ENCODE measurements around the gene KRTAP10-5.
"Not testable (repeated sequence)": the region's sequence is repeated elsewhere in the genome, so short reads cannot be mapped to it uniquely, and the experiment has no call there.

KRTAP10-5 gene

DNA sequence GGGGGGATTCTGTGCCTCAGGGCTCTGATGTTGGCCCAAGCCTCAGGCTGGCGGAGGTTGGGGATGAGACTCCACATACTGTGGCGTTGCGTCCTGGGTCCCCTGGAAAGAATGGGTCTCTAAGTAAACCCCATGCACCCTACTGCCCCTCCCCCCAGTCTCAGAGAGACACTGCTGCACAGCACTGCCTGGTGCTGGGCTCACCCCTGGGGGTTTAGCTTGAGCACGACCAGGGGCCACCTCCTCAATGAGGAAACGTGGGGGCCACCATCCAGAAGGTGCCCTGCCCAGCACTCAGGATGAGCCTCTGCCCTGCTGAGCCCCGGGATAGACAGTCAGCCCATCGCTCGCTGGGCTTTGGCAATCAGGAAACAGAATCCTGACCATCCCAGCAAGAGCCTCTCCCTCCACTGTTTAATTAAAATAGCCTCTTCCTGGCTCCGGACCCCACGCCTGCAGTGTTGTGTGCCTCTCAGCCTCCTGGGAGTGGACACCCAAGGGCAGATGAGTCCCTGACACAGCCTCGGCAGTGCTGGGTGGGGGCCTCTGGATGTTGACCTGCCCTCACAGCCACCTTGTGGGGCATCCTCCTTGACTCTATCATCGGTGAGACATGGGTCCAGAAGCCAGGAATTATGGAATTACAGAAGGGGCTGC lies 10.4 kb downstream of the KRTAP10-5 start:
- no peak for FAIRE-seq

DNA sequence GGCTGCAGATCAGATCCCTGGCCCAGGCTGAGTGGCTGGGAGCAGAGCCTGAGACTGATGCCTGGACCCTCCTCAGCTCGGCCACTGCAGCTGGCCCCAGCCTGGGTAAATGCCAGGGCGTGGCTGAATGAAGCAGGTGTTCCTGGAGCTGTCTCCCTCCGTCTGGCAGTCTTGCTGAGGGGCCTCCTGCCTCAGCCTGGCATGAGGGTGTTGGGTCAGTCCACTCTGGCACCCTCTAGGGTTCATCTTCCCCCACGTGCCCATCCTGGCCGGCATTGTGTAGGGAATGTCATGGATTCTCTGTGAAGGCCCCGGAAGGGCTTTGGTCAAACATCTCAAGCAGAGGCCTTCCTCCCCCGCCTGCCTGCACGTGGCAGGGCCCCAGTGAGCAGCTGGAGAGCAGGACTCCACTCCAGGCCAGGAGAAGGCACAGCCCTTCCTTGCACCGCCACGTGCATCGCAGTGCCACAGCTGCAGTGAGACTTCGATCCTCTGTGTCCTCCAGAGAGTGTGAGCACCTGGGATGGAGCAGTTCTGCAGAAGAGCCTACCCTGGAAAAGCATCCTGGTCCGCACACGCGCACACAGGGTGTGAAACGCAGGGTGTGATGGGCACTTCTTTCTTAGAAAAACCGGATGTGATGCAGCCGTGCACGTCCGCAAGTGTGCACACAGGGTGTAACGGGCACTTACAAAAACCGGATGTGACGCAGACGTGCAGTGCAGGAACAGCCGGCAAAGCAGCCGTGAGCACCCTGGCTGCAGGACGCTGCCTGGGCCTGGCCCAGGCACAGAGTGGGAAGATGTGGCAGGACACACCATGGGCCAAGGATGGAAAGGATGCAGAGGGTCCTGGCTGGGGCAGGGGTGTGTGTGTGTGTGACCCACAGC lies 11.5 kb downstream of the KRTAP10-5 start:
- FAIRE-seq: no peak

GRCh38 chr21:44568261-44568660 lies 12.1 kb downstream of the KRTAP10-5 start:
- no peak for FAIRE-seq

GRCh38 chr21:44567481-44568171 lies 12.8 kb downstream of the KRTAP10-5 start:
- no peak for FAIRE-seq

GRCh38 chr21:44566403-44566802 lies 14.0 kb downstream of the KRTAP10-5 start:
- no peak for FAIRE-seq

GRCh38 chr21:44564886-44565598 lies 15.4 kb downstream of the KRTAP10-5 start:
- no peak for FAIRE-seq

DNA sequence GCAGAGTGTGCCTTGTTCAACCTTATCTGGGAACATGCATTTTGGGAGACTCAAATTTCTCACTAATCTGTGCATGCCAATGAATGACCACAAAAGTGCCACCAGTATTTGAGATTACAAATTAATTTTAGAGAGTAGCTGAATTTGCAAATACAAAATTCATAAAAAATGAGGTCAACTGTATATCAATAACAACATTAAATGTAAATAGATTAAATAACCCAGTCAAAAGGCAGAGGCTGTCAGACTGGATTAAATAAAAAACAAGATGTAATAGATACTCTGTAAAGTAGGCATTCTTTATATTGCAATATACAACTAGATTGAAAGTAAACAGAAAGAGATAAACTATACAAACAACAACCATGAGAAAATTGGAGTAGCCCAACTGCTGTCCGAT lies 16.3 kb downstream of the KRTAP10-5 start:
- FAIRE-seq: no peak

GRCh38 chr21:44558695-44559094 lies 21.7 kb downstream of the KRTAP10-5 start, which contains the start of gene KRTAP10-3:
Gene KRTAP10-3, minus strand, starts transcription at chr21:44558795. Its CDS starts 80 bp downstream, at chr21:44558715.
- no peak for FAIRE-seq

- FAIRE-seq: not testable (repeated sequence)
Measured at GRCh38 chr21:44558329-44558675, 22.1 kb downstream of the KRTAP10-5 start.

DNA sequence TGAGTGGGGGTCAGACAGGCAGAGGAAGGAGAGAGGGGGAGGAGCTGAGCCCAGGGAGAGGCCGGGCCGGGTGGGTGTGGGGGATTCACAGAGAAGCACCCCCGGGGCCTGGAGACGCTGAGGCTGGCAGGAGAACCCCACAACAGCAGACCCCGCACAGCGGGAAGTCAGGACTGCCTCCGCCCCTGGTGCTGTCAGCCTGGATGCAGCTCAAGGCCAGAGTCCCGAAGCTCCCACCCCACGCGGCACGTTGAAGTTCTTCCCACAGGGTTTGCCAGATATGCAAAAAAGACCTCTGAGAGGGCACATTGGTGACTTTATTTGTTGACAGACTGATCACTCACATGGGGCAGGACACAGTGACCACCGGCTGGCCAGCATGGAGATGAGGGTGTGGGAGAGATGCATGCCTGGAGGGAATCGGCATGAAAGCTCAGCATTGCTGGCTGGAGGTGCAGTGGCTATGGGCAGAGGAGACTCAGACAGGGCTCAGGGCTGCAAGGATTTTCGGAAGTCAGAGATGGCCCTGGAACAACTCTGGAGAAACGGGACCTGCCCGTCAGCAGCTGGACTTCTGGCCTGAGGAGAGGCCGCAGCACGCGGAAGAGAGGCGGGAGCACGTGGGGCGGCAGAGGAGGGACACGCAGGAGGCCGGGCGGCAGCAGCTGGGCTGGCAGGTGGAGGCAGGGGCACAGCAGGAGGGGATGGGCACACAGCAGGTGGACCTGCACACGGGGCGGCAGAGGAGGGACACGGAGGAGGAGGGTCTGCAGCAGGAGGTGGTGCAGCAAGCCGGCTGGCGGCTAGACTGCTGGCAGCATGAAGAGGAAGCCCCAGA lies 22.7 kb downstream of the KRTAP10-5 start:
- no peak for FAIRE-seq

DNA sequence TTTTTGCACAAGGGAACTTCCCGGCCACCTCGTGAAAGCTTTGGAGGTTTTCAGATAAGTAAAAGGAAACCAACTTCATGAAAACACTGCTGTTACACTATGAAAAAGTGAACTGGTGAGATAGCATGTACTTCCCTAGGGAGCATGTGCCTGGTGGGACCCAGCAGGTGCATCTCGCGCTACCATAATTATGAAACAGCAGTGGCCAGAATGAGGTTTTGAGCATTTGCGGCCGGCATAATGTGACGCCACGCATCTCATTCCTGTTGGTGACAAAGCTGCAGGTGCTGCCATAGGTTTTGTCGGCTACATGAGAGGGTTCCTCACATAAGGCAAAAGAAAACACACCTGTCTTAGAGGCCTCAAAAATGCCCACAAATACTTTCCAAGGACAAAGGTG lies 23.5 kb downstream of the KRTAP10-5 start:
- no peak for FAIRE-seq

- FAIRE-seq: no peak
Measured at GRCh38 chr21:44555200-44555875, 25.1 kb downstream of the KRTAP10-5 start.

DNA sequence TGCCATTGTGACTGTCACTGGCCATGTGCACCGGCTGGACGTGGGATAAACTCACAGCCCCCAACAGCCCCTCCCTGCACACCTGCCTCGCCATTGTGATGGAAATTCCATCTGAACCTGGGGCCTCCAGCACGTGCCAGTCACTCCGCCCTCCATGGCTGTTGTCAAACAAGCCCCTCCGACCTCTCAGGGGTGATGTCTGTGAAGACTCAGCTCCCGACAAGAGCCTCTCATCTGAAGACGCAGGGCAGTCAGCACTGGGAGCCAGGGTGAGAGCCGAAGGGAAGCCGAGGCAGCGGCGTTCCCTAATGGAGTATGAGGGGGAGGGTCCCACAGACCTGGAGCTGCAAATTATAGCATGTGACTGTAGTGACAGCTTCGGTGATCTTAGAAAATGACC lies 27.7 kb downstream of the KRTAP10-5 start:
- FAIRE-seq: no peak

DNA sequence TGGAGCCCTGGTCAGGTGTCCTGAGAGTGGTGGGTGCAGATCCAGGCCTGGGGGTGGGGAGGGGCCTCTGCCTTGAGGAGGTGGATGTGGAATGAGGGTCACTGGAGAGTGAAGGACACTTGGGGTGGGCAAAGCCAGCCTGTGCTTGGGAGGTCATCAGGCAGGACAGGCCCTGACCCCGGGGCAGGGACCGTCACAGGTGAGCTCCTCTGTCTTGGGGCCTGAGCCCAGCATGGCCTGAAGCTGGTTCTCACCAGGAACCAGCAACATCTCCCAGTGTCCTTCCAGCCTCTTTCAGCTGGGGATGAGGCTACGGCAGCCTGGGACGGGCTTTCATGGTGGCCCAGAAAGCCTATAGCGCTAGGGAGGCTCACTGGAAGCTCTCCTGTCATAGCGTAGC lies 28.3 kb downstream of the KRTAP10-5 start:
- FAIRE-seq: no peak

DNA sequence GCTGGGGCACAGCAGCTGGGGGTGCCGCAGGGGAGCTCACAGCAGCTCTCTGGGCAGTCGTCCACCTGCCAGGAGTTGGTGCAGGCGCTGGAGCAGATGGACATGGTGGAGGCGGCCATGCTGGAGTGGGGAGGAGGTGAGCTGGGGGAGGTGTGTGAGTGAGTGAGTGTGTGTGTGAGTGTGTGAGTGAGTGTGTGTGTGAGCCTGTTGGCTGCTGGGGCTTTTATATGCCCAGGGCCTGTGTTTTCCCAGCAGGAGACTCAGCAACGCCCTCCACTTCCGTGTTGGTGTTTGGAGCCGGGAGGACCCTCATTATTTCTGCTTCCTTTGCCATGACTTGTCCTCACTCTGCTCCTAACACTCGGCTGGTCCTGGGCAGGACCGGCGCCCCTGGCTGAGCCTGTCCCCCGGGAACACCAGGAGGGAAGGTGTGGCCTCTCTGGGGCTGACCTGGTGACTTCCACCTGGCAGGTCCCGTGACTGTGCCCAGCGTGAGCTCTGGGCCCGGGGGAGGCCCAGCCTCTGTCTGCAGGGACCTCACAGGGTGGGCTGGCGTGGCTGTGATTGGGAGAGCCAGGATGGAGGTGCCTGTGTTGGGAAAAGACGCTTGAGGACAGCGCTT lies 29.0 kb downstream of the KRTAP10-5 start, which contains the start of gene KRTAP10-2:
Gene KRTAP10-2 (minus strand): TSS at position 166 of the 622 bp plus-strand sequence. CDS start 47 bp downstream, at position 119.
- FAIRE-seq: no peak

DNA sequence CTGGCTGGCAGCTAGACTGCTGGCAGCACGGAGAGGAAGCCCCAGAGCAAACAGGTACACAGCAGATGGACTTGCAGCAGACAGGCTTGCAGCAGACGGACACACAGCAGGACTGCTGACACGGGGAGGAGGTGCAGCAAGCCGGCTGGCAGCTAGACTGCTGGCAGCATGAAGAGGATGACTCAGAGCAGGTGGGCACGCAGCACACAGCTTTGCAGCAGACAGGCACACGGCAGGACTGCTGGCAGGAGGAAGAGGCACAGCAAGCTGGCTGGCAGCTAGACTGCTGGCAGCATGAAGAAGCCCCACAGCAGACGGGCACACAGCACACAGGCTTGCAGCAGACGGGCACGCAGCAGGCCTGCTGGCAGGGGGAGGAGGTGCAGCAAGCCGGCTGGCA lies 29.6 kb downstream of the KRTAP10-5 start:
- no peak for FAIRE-seq

- not testable (repeated sequence) for FAIRE-seq
Measured at GRCh38 chr21:44550285-44550684, 30.1 kb downstream of the KRTAP10-5 start.

DNA sequence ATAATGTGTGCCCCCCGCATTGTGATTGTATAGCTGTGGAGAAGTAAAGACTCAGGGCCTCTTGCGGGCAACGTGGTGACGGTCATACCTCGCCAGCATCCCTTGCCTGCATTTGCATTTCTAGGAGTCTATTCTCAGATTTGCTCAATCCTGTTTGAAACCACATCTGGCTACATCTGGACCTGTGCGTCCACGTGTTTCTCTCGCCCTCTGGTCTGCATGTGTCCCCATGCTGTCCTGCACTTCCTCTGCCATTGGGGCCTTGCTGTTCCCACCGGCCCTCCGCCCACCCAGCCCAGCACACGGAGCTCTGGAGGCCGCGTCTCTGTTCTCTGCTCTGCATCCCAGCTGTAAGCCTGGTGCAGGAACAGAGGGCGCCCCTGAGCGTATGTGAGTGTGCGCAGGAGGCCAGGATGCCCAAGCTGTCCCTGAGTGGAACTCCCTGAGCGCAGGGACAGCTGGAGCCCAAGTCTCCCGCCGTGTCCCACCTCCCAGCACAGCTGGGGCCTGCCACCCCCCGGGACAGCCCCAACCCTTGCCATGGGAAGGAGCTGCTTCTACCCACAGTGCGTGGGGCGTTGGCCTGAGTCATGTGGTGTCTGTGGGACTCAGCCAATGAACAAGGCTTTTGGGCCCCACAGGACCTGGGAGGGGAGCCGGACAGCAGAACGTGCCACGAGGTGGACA lies 30.7 kb downstream of the KRTAP10-5 start:
- FAIRE-seq: no peak

- FAIRE-seq: no peak
Measured at GRCh38 chr21:44548922-44549321, 31.5 kb downstream of the KRTAP10-5 start.

DNA sequence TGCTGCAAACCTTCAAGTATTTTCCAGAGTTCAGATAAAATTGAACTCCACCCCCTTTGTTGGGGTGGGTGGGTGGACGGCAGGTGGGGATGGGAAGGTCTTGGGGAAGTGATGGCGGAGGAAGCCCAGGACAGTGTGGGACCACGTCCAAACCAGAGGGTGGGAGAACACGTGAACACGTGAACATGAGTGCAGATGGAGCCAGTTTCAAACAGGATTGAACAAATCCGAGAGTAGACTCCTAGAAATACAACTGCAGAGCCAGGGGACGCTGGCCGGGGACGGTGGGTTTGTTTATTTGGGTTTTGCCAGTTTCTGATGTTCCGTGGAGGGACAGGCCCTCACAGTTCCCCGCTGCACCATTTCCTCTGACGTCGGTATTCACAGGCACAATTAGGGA lies 32.0 kb downstream of the KRTAP10-5 start:
- FAIRE-seq: no peak

Measured in islet of Langerhans (tissue), 1 donor.